WTC11 (cell line): ENCODE data around the gene TROAP. TPM values are rescaled to one million over a fixed set of nuclear protein-coding genes. Genes with fewer than 3 reads are reported as not detected.
A peak's percentile ranks its signal among the peaks of the same experiment; 100 is the strongest.

ENCODE experiments used
- ATAC-seq: fragments of 200-7000 bp; cut with Tn5 transposase; 2 replicates; pipeline ENCODE4 v1.10.0; 2021; ENCODE audit warnings: mild to moderate bottlenecking, moderate library complexity
- CTCF ChIA-PET: fragments of 300-600 bp; sonication (Branson Sonifier 250); formaldehyde crosslinking; loops from one replicate; lab custom pipeline; 2021; ENCODE audit warnings: antibody characterized with exemption; lab: Charles Lee
- POLR2A ChIA-PET: fragments of 350-600 bp; sonication (Branson Sonifier 250); formaldehyde crosslinking; loops from one replicate; lab custom pipeline; 2021; ENCODE audit warnings: antibody characterized with exemption; lab: Charles Lee
- DNase-seq: peaks from one replicate; pipeline ENCODE4 v3.0.0; 2021; ENCODE audit warnings: low spot score
- H3K27ac Mint-ChIP-seq: 2 replicates; pipeline ENCODE4 v1.8.0; 2021; ENCODE audit warnings: mixed read lengths
- H3K27me3 Mint-ChIP-seq: 2 replicates; pipeline ENCODE4 v1.8.0; 2021; ENCODE audit warnings: low read depth, mild to moderate bottlenecking, moderate library complexity, mixed read lengths
- H3K36me3 Mint-ChIP-seq: 2 replicates; pipeline ENCODE4 v1.8.0; 2021; ENCODE audit warnings: mixed read lengths
- H3K4me1 Mint-ChIP-seq: 2 replicates; pipeline ENCODE4 v1.8.0; 2022; ENCODE audit warnings: mixed read lengths
- H3K4me3 Mint-ChIP-seq: 2 replicates; pipeline ENCODE4 v1.8.0; 2021; ENCODE audit warnings: mild to moderate bottlenecking, moderate library complexity, mixed read lengths
- H3K9me3 Mint-ChIP-seq: 2 replicates; pipeline ENCODE4 v1.8.0; 2021; ENCODE audit warnings: mixed read lengths
- ATF1 ChIP-seq: sonication (generic); formaldehyde crosslinking; IDR thresholded peaks from 2 replicates; pipeline ENCODE4 v1.8.1; 2023; ENCODE audit warnings: mild to moderate bottlenecking, moderate library complexity, missing genetic modification reagents
- EMX1 ChIP-seq: fragments of 250-450 bp; sonication (Bioruptor Pico); IDR thresholded peaks from 2 replicates; pipeline ENCODE4 v1.8.0; 2021; ENCODE audit warnings: mild to moderate bottlenecking
- GTF2I ChIP-seq: fragments of 250-450 bp; sonication (Bioruptor Pico); conservative IDR thresholded peaks from 2 replicates; pipeline ENCODE4 v1.4.0; 2021; ENCODE audit warnings: mild to moderate bottlenecking
- MXD4 ChIP-seq: fragments of 250-450 bp; sonication (Bioruptor Pico); IDR thresholded peaks from 2 replicates; pipeline ENCODE4 v1.8.0; 2021; ENCODE audit warnings: mild to moderate bottlenecking, moderate library complexity, borderline replicate concordance
- MYBL2 ChIP-seq: sonication (generic); formaldehyde crosslinking; IDR thresholded peaks from 2 replicates; pipeline ENCODE4 v1.8.1; 2023; ENCODE audit warnings: mild to moderate bottlenecking, moderate library complexity, missing genetic modification reagents
- NFATC4 ChIP-seq: fragments of 250-450 bp; sonication (Bioruptor Pico); IDR thresholded peaks from 2 replicates; pipeline ENCODE4 v1.9.0; 2021; ENCODE audit warnings: mild to moderate bottlenecking
- NFYB ChIP-seq: sonication (generic); formaldehyde crosslinking; conservative IDR thresholded peaks from 2 replicates; pipeline ENCODE4 v1.8.0; 2022; ENCODE audit warnings: low read depth, missing genetic modification reagents
- NR1H2 ChIP-seq: sonication (generic); formaldehyde crosslinking; IDR thresholded peaks from 2 replicates; pipeline ENCODE4 v1.9.0; 2021; ENCODE audit warnings: mild to moderate bottlenecking, moderate library complexity, missing genetic modification reagents
- NR2C2 ChIP-seq: sonication (generic); formaldehyde crosslinking; IDR thresholded peaks from 2 replicates; pipeline ENCODE4 v1.8.0; 2022; ENCODE audit warnings: mild to moderate bottlenecking, missing genetic modification reagents
- NR3C1 ChIP-seq: sonication (generic); formaldehyde crosslinking; conservative IDR thresholded peaks from 2 replicates; pipeline ENCODE4 v1.8.1; 2023; ENCODE audit warnings: low read depth, mild to moderate bottlenecking, missing genetic modification reagents
- SP1 ChIP-seq: sonication (generic); formaldehyde crosslinking; conservative IDR thresholded peaks from 2 replicates; pipeline ENCODE4 v1.8.1; 2022; ENCODE audit warnings: missing genetic modification reagents
- TP53 ChIP-seq: sonication (generic); formaldehyde crosslinking; IDR thresholded peaks from 2 replicates; pipeline ENCODE4 v1.8.1; 2023; ENCODE audit warnings: mild to moderate bottlenecking, missing genetic modification reagents
- ZNF396 ChIP-seq: fragments of 250-450 bp; sonication (Bioruptor Pico); IDR thresholded peaks from 2 replicates; pipeline ENCODE4 v1.8.0; 2021; ENCODE audit warnings: mild to moderate bottlenecking, moderate library complexity, borderline replicate concordance
- total RNA-seq: library from RNA; stranded (reverse); gene quantifications from 3 replicates; pipeline ENCODE4 v1.2.3, GENCODE V29; 2021
- TF ChIP-seq, protein P1 (sequence below): sonication (generic); formaldehyde crosslinking; IDR thresholded peaks from 2 replicates; pipeline ENCODE4 v1.8.0; 2022; ENCODE audit warnings: mild to moderate bottlenecking, missing genetic modification reagents
- TF ChIP-seq, protein P2 (sequence below): fragments of 250-450 bp; sonication (Bioruptor Pico); IDR thresholded peaks from 2 replicates; pipeline ENCODE4 v1.9.0; 2021; ENCODE audit warnings: moderate library complexity, mild to moderate bottlenecking, inconsistent platforms, borderline replicate concordance
- TF ChIP-seq, protein P3 (sequence below): sonication (generic); formaldehyde crosslinking; IDR thresholded peaks from 2 replicates; pipeline ENCODE4 v1.8.1; 2022; ENCODE audit warnings: mild to moderate bottlenecking, missing genetic modification reagents, moderate library complexity, borderline replicate concordance
- TF ChIP-seq, protein P4 (sequence below): sonication (generic); formaldehyde crosslinking; IDR thresholded peaks from 2 replicates; pipeline ENCODE4 v1.8.0; 2022; ENCODE audit warnings: missing genetic modification reagents
- TF ChIP-seq, protein P5 (sequence below): sonication (generic); formaldehyde crosslinking; IDR thresholded peaks from 2 replicates; pipeline ENCODE4 v1.8.1; 2022; ENCODE audit warnings: missing genetic modification reagents, borderline replicate concordance
- TF ChIP-seq, protein P6 (sequence below): sonication (generic); formaldehyde crosslinking; IDR thresholded peaks from 2 replicates; pipeline ENCODE4 v1.8.0; 2022; ENCODE audit warnings: mild to moderate bottlenecking, missing genetic modification reagents
- TF ChIP-seq, protein P7 (sequence below): sonication (generic); formaldehyde crosslinking; IDR thresholded peaks from 2 replicates; pipeline ENCODE4 v1.8.0; 2022; ENCODE audit warnings: mild to moderate bottlenecking, missing genetic modification reagents

Gene TROAP
- total RNA-seq, 1 experiment from 2014 or later, result 89.2 TPM

DNA sequence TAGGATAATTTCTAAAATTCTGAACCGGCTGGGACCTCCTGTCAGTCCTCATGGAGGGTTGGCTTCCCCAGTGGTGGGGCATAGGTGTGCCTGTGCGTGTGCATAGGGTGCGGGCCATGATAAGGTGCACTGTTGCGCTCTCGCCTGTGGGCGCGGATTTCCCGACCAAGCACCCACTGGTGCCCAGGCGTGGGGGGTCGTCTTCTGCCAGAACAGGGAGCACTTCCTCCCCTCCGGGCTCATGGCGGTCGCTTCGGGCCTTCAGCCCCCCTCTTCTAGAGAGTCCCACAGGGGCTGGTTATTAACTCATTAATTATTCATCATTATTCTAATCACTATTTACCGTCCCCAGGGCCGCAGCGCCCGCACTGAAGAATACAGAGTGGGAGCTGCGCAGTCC, 11.2 kb downstream of the TROAP start:
- peaks cover 41% of the 10 kb centered on the region for H3K4me1 Mint-ChIP-seq
- H3K27me3 Mint-ChIP-seq, result peaks cover 79% of the 10 kb centered on the region
- CTCF ChIA-PET, result interaction anchor here (1.7 to 6.4 kb wide), 6 partner anchors 8 to 40 kb away, joined by 3 to 234 read pairs (median 112); partner anchors contain the start of genes DNAJC22, PRPH and TROAP
- H3K36me3 Mint-ChIP-seq, result peaks cover 9% of the 10 kb centered on the region; the same call in 1 of the 2 replicates
- H3K9me3 Mint-ChIP-seq, result no peaks in the 10 kb centered on the region
- TF ChIP-seq, protein P1, sequence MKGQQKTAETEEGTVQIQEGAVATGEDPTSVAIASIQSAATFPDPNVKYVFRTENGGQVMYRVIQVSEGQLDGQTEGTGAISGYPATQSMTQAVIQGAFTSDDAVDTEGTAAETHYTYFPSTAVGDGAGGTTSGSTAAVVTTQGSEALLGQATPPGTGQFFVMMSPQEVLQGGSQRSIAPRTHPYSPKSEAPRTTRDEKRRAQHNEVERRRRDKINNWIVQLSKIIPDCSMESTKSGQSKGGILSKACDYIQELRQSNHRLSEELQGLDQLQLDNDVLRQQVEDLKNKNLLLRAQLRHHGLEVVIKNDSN, result no peak
- TF ChIP-seq MXD4 (CRISPR knock-in tag) (no peak), NR3C1 (CRISPR knock-in tag) (no peak), EMX1 (no peak), MYBL2 (CRISPR knock-in tag) (no peak), NFYB (CRISPR knock-in tag) (no peak)
- TF ChIP-seq, protein P2, sequence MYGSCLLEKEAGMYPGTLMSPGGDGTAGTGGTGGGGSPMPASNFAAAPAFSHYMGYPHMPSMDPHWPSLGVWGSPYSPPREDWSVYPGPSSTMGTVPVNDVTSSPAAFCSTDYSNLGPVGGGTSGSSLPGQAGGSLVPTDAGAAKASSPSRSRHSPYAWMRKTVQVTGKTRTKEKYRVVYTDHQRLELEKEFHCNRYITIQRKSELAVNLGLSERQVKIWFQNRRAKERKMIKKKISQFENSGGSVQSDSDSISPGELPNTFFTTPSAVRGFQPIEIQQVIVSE (CRISPR knock-in tag), result no peak
- TF ChIP-seq, protein P3, sequence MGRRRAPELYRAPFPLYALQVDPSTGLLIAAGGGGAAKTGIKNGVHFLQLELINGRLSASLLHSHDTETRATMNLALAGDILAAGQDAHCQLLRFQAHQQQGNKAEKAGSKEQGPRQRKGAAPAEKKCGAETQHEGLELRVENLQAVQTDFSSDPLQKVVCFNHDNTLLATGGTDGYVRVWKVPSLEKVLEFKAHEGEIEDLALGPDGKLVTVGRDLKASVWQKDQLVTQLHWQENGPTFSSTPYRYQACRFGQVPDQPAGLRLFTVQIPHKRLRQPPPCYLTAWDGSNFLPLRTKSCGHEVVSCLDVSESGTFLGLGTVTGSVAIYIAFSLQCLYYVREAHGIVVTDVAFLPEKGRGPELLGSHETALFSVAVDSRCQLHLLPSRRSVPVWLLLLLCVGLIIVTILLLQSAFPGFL (CRISPR knock-in tag), result no peak
- TF ChIP-seq, protein P4, sequence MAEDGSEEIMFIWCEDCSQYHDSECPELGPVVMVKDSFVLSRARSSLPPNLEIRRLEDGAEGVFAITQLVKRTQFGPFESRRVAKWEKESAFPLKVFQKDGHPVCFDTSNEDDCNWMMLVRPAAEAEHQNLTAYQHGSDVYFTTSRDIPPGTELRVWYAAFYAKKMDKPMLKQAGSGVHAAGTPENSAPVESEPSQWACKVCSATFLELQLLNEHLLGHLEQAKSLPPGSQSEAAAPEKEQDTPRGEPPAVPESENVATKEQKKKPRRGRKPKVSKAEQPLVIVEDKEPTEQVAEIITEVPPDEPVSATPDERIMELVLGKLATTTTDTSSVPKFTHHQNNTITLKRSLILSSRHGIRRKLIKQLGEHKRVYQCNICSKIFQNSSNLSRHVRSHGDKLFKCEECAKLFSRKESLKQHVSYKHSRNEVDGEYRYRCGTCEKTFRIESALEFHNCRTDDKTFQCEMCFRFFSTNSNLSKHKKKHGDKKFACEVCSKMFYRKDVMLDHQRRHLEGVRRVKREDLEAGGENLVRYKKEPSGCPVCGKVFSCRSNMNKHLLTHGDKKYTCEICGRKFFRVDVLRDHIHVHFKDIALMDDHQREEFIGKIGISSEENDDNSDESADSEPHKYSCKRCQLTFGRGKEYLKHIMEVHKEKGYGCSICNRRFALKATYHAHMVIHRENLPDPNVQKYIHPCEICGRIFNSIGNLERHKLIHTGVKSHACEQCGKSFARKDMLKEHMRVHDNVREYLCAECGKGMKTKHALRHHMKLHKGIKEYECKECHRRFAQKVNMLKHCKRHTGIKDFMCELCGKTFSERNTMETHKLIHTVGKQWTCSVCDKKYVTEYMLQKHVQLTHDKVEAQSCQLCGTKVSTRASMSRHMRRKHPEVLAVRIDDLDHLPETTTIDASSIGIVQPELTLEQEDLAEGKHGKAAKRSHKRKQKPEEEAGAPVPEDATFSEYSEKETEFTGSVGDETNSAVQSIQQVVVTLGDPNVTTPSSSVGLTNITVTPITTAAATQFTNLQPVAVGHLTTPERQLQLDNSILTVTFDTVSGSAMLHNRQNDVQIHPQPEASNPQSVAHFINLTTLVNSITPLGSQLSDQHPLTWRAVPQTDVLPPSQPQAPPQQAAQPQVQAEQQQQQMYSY (CRISPR knock-in tag), result no peak
- POLR2A ChIA-PET, result interaction anchor here (1.4 kb wide), 1 partner anchor 11 kb away, joined by 3 read pairs; the partner anchor contains the start of gene TROAP
- H3K27ac Mint-ChIP-seq, result no peak overlapping the region
- ATAC-seq, result no peak
- DNase-seq, result no peak
- H3K4me3 Mint-ChIP-seq, result no peak overlapping the region

DNA sequence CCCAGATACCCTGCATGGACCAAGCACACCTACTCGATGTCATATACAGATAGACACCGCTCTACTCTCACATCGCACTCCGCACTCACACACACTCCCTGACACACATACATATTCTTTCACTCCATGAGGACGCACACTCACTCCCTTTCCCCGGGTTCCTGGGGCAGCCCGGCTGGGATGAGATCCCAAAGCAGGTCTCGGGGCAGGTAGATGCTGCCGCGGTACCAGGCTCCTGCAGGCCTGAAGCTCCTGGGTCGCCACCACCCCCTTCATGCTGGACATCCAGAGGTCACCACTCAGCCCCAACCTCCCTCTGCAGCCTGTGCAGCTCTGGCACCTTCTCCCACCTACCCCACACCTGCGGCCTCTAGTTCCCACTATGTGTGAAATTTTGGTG, 11.6 kb downstream of the TROAP start:
- ChIA-PET CTCF (interaction anchor here (4.0 to 6.4 kb wide), 5 partner anchors 8 to 45 kb away, joined by 25 to 234 read pairs (median 111); partner anchors contain the start of genes DNAJC22, PRPH and TROAP), POLR2A (interaction anchor here (1.4 kb wide), 1 partner anchor 12 kb away, joined by 3 read pairs; the partner anchor contains the start of gene TROAP)
- peaks cover 83% of the 10 kb centered on the region for H3K27me3 Mint-ChIP-seq
- ATAC-seq (no peak), DNase-seq (no peak)
- H3K4me3 Mint-ChIP-seq, result no peak overlapping the region
- peaks cover 45% of the 10 kb centered on the region for H3K4me1 Mint-ChIP-seq
- TF ChIP-seq NFYB (CRISPR knock-in tag), result no peak
- no peak for TF ChIP-seq ATF1 (CRISPR knock-in tag)
- no peak for TF ChIP-seq ZNF396 (CRISPR knock-in tag)
- TF ChIP-seq NFATC4 (CRISPR knock-in tag), result no peak
- H3K27ac Mint-ChIP-seq, result no peak overlapping the region
- peaks cover 8% of the 10 kb centered on the region; the same call in 1 of the 2 replicates for H3K36me3 Mint-ChIP-seq
- no peaks in the 10 kb centered on the region for H3K9me3 Mint-ChIP-seq

DNA sequence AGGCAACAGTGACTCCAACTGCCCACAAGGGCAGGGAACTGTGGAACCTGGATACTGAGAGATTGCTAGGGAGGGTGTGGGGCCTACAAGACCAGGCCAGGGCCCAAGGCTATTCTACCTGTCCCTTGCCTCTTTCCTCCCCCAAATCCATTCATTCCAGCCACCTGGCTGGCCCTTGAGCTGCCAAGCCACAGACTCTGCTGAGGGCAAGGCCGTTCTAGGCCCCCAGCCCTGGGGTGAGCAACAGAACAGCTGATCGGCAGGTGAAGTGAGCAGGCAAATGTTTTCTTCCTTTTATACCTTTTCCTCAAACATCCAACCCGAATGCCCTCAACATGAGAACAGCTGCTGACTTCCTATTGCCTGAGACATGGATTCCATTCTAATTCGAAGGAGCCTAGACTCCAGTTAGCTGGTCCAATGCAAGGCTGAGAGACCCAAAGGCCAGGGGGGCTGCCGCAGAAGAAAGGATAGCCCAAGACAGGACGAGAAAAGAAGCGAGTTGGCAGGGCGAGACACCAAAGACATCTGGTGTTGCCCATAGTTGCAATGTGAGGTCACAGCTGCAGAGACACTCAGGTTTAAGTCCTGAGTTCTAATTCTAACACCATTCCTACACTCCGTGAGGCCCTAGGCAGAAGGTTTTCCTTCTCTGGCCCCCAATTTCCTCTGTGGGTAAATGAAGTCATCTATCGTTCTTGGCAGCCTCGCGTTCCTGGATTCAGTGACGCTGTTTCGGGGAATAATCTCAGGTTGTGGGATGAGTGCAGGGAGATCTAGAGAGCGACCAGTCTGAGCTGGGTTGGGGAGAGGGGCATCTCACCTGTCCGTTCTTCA, 12.3 kb downstream of the TROAP start:
- no peak for DNase-seq
- CTCF ChIA-PET, result interaction anchor here (0.6 to 6.4 kb wide), 8 partner anchors 7 to 188 kb away, joined by 3 to 234 read pairs (median 30); partner anchors contain the start of genes DNAJC22, PRPH and TROAP
- no peak overlapping the region for H3K27ac Mint-ChIP-seq
- TF ChIP-seq, protein P5, sequence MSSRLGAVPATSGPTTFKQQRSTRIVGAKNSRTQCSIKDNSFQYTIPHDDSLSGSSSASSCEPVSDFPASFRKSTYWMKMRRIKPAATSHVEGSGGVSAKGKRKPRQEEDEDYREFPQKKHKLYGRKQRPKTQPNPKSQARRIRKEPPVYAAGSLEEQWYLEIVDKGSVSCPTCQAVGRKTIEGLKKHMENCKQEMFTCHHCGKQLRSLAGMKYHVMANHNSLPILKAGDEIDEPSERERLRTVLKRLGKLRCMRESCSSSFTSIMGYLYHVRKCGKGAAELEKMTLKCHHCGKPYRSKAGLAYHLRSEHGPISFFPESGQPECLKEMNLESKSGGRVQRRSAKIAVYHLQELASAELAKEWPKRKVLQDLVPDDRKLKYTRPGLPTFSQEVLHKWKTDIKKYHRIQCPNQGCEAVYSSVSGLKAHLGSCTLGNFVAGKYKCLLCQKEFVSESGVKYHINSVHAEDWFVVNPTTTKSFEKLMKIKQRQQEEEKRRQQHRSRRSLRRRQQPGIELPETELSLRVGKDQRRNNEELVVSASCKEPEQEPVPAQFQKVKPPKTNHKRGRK, result no peak
- TF ChIP-seq NR1H2 (no peak), GTF2I (CRISPR knock-in tag) (no peak), NR2C2 (CRISPR knock-in tag) (no peak), TP53 (CRISPR knock-in tag) (no peak), SP1 (no peak)
- TF ChIP-seq, protein P6, sequence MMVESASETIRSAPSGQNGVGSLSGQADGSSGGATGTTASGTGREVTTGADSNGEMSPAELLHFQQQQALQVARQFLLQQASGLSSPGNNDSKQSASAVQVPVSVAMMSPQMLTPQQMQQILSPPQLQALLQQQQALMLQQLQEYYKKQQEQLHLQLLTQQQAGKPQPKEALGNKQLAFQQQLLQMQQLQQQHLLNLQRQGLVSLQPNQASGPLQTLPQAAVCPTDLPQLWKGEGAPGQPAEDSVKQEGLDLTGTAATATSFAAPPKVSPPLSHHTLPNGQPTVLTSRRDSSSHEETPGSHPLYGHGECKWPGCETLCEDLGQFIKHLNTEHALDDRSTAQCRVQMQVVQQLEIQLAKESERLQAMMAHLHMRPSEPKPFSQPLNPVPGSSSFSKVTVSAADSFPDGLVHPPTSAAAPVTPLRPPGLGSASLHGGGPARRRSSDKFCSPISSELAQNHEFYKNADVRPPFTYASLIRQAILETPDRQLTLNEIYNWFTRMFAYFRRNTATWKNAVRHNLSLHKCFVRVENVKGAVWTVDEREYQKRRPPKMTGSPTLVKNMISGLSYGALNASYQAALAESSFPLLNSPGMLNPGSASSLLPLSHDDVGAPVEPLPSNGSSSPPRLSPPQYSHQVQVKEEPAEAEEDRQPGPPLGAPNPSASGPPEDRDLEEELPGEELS (CRISPR knock-in tag), result no peak
- TF ChIP-seq, protein P7, sequence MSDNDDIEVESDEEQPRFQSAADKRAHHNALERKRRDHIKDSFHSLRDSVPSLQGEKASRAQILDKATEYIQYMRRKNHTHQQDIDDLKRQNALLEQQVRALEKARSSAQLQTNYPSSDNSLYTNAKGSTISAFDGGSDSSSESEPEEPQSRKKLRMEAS, result no peak

More for the DNA sequence above, 12.3 kb downstream of the TROAP start:
- Mint-ChIP-seq H3K9me3 (no peaks in the 10 kb centered on the region), H3K4me1 (peaks cover 51% of the 10 kb centered on the region), H3K36me3 (peaks cover 2% of the 10 kb centered on the region; the same call in 1 of the 2 replicates), H3K27me3 (peaks cover 90% of the 10 kb centered on the region), H3K4me3 (peak overlapping the region; percentile 41)
- no peak for ATAC-seq
- POLR2A ChIA-PET, result interaction anchor here (1.4 kb wide), 1 partner anchor 13 kb away, joined by 3 read pairs; the partner anchor contains the start of gene TROAP
